Measurements from ENCODE around the gene FAHD1.
"Not testable (repeated sequence)": the region's sequence is repeated elsewhere in the genome, so short reads cannot be mapped to it uniquely, and the experiment has no call there.

Gene FAHD1

GRCh38 chr16:1789643-1790045, 37.4 kb upstream of the FAHD1 start:
- DNase-seq (ENCODE audit: low spot score), result no peak

- no peak for DNase-seq (ENCODE audit: low spot score)
Measured at GRCh38 chr16:1790261-1790610, 36.8 kb upstream of the FAHD1 start.

- DNase-seq (ENCODE audit: low spot score), result no peak
Measured at GRCh38 chr16:1790611-1791255, 36.3 kb upstream of the FAHD1 start.

DNA sequence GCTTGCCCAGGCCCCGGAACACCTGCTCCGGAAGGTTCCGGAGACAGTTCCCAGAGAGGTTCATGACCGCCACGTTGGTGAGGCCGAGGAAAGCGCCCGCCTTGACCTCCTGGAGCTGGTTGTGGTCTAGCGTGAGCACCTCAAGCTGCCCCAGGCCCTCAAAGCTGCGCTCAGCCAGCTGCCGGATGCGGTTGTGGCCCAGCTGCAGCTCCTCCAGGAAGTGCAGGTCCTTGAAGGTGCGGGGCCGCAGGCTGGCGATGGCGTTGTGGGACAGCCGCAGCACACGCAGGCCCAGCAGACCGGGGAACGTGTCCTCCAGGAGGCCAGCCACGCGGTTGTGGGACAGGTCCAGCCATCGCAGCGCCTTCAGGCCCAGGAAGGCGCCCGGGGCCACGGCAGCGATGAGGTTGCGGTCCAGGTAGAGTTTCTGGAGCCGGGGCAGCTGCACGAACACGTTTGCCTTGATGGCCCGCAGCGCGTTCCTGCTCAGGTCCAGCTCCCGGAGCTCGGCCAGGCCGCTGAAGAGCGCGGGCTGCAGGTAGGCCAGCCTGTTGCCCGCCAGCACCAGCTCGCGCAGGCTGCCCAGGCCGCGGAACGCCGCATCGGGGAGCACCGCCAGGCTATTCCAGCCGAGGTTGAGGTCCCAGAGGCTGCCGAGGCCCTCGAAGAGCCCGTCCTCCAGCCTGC, 35.6 kb upstream of the FAHD1 start:
- no peak for DNase-seq (ENCODE audit: low spot score)

GRCh38 chr16:1791943-1792812, 34.8 kb upstream of the FAHD1 start:
- DNase-seq (ENCODE audit: low spot score), result no peak

DNA sequence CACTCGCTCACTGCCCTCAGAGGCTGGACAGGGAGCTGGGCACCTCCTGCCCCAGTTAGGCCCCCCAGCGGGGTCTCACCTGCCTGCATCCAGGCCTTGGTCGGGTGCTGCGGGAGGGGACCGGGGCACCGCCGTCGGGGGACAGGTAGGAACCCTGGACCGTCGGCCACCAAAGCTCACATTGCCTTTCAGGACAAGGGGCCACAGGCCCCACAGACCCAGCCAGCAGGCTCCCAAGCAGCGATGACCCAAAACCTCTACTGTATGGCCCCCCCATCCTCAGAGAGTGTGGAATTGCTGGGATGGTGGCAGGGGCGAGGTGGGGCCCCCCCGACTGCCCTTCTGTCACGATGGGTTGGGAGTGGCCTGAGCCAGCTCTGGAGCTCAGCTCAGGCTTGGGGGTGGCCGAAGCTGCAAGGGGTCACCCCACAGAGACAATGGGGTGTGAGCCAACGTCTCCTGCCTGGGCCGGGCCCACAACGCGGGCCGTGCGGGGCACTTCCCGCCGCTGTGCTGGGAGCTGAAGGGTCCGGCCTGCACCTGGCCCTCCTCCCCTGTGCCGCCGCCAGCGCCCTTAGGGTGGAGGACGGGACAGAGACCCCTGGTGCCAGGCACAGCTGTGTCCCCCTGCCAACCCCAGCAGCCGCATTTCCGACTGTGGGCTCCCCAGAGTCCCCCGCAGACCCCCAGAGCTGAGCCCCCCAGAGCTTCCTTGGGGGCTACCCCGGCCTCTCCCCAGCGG, 34.0 kb upstream of the FAHD1 start:
- no peak for DNase-seq (ENCODE audit: low spot score)

- no peak for DNase-seq (ENCODE audit: low spot score)
Measured at GRCh38 chr16:1793578-1794220, 33.3 kb upstream of the FAHD1 start, which contains the start of gene IGFALS. TSS of gene IGFALS (minus strand) at chr16:1793705. CDS start at chr16:1793652, 53 bp downstream.

DNA sequence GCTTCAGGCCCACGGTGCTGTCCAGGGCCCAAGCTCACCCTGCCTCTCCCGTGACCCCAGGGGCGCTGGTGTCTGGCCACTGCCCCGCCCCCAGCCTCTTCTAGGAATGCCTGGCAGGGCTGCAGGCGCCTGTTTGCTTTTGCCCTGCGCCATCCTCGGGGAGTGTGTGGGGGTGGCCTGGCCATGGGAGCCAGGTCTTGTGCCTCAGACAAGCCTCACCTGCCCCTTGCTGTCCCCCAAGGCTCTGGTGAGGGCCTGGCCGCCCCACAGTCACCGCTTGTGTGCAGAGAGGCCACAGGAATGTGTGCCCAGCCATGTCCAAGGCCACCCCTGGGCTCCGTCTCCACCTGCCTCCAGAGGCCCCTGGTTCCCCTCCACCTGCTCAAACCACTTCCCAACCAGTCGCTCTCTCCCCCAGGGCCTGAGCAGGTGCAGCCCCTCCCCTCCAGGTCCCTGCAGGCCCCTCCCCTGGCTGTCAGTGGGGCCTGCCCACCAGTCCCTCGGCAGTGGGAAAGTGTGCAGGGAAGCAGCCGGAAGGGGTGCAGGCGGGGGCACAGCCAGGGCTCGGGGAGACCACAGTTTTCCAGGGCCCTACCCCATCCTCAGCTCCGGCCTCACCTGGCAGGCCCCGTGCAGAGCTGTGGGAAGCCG, 32.7 kb upstream of the FAHD1 start:
- no peak for DNase-seq (ENCODE audit: low spot score)

- no peak for DNase-seq (ENCODE audit: low spot score)
Measured at GRCh38 chr16:1794908-1795666, 31.9 kb upstream of the FAHD1 start.

DNA sequence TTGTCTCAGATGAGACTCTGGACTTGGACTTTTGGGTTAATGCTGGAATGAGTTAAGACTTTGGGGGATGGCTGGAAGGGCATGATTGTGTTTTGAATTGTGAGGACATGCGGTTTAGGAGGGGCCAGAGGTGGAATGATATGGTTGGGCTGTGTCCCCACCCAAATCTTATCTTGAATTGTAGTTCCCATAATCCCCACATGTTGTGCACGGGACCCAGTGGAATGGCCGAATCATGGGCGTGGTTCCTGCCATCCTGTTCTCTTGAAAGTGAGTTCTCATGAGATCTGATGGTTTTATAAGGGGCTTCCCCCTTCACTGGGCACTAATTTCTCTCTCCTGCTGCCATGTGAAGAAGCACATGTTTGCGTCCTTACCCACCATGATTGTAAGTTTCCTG, 27.7 kb upstream of the FAHD1 start:
- DNase-seq (ENCODE audit: low spot score), result not testable (repeated sequence)

- DNase-seq (ENCODE audit: low spot score), result peak; percentile 86
Measured at GRCh38 chr16:1800701-1801100, 26.3 kb upstream of the FAHD1 start.

DNA sequence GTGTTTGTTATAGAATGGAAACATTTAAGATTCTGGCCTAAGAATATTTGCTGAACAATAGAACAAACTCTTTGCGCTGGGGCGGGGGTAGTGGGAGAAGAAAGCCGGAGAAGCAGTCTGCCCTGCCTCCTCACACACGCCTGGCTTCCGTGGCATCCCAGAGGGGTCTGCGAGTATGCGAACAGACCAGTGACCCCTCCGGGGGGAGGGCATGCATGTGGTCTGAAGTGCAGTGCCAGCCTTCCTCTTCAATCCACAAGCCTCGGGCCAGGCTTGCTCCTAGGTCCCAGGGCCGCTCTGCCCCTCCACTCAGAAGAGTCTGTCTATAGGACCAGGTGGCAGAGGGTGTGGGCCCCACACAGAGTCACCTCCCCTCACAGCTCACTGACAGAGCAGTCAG, 19.4 kb upstream of the FAHD1 start:
- DNase-seq (ENCODE audit: low spot score), result no peak

- DNase-seq (ENCODE audit: low spot score), result no peak
Measured at GRCh38 chr16:1808691-1809090, 18.3 kb upstream of the FAHD1 start.

DNA sequence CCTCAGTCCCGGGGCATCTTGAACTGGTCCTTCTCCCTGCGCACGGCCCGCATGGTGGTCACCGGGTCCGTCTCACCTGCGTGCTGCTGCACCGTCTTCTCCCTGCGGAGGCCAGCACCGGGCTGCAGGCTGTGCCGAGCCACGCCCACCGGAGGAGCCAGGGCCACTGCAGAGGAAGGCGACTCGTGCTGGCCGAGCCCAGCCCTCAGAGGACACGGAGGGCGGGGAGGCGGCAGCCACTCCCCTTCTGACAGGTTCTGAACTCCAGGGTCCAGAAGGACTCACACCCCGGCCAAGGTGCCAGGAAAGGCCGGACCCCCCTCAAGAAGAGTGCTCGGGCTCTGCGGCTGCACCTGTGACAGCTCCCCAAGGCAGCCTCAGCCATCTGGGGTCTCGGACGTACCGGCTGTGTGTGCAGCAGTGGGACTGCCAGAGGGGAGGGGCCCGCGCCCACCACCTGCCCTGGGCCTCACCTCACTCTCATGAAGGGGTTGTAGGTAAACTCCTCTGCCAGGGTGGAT, 17.7 kb upstream of the FAHD1 start:
- no peak for DNase-seq (ENCODE audit: low spot score)

DNA sequence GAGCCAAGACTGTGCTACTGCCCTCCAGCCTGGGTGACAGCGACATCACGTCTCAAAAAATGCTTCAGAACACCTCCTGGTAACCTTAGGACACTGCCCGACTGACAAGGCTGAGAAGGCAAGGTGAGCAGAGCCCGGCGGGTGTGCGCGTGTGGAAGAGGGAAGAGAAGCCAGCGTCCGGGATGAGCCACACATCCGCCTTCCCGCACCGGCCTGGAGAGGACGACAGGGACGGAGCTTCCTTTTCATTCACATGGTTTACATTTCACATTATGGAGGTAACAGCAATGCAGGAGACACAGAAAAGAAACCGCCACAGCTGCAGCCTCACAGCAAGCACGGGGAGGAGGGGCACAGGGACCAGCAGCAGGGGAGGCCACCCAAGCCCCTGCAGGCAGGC, 16.9 kb upstream of the FAHD1 start:
- DNase-seq (ENCODE audit: low spot score), result no peak

DNA sequence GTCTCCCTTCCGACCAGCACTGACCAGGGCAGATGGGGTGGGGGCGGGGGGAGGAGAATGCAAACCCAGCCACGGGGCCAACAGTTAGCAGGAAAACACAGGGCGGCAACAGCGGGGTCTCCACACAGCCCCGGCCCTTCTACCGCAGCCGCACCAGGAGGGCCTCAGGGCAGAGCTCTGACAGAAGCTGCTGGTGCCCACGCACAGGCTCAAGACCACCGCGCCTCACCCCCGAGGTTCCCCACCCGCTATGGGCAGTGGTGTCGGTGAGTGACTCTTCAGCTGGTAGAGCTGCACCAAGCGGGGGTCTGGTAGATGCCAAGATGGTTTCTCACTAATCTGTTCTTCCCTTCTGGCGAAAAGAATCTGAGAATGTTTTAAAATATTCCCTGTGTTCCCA, 16.5 kb upstream of the FAHD1 start:
- no peak for DNase-seq (ENCODE audit: low spot score)

- DNase-seq (ENCODE audit: low spot score), result peak; percentile 86
Measured at GRCh38 chr16:1812732-1813163, 14.3 kb upstream of the FAHD1 start.

DNA sequence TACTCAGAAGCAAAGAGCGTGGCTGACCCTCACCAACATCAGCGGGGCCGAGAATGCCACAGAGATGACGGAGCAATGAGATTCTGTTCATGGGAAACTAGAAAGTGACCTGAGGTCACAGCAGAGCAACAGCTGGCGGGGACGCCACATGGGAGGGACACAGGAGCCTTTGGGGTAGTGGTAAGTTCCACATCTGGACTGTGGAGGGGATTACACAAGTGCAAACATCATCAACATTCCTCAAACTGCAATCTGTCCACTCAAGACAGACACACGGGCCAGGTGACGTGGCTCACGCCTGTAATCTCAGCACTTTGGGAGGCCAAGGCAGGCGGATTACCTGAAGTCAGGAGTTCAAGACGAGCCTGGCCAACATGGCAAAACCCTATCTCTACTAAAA, 11.5 kb upstream of the FAHD1 start:
- no peak for DNase-seq (ENCODE audit: low spot score)

DNA sequence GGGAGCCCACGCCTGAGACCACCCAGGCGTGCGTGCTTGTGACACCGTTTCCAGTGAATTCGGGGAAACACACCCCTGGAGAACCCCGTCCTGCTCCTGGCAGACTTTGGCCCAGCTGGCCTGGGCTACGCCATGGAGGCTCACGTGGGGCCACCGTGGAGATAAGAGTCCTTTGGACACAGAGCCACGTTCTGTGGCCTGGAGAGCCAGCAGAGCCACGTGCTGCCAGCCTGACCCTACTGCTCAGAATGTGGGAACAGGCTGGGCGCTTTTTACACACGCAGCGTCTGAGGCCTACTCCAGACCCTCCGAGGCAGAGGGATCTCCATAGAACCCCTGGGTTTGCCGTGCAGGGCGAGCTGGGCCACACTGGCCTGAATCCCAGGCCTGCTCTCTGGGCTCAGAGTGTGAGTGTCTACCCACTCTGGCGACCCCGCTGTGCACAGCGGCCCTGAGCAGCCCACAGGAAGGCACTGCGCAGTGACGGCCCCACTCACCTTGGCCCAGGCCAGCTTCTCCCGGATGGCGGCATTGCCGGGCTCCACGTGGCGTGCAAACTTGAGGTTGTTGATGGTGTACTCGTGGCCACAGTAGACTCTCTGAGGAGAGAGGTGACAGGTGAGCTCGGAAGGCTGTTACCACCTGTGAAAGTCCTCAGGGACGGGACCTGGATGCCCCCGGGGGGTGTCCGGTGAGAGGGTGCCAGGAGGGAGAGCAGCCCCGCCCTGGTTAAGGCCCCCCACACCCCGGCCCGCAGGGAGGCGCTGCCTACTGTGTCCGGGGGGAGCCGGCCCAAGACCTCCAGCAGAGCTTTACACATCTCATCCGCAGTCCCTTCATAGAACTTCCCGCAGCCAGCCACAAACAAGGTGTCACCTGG, 10.4 kb upstream of the FAHD1 start:
- DNase-seq (ENCODE audit: low spot score), result no peak
